Vagina (tissue), 2 donors: ENCODE data around the gene SMPD3. TPM values are rescaled to one million over a fixed set of nuclear protein-coding genes. Genes with fewer than 3 reads are reported as not detected.

Source experiments
- DNase-seq, 2 donors: peaks; one replicate each; pipeline ENCODE4 v3.0.0-alpha.2; 2017; ENCODE audit errors: extremely low spot score in 2 of 2
- H3K27ac ChIP-seq: fragments of 200-600 bp; sonication (generic); one replicate; pipeline ENCODE4 v1.5.1; 2019
- H3K27me3 ChIP-seq: fragments of 200-600 bp; sonication (generic); one replicate; pipeline ENCODE4 v1.5.1; 2019
- H3K36me3 ChIP-seq, 2 donors: fragments of 200-600 bp; sonication (generic); one replicate each; pipeline ENCODE4 v1.5.1; 2017 to 2019
- H3K4me1 ChIP-seq: fragments of 200-600 bp; sonication (generic); one replicate; pipeline ENCODE4 v1.5.1; 2019
- H3K4me3 ChIP-seq, 2 donors: fragments of 200-600 bp; sonication (generic); 1 replicate in 1 of 2; 2 replicates in 1 of 2; pipeline ENCODE4 v1.5.1; 2016 to 2019
- H3K9me3 ChIP-seq: fragments of 200-600 bp; sonication (generic); one replicate; pipeline ENCODE4 v1.5.1; 2019
- CTCF ChIP-seq, 3 experiments: fragments of 450-650 bp in 2 of 3; fragments of 200-600 bp in 1 of 3; sonication (generic) in 1 of 3; IDR thresholded peaks; one replicate each; pipeline ENCODE4 v1.5.1; 2017 to 2019; ENCODE audit warnings: antibody characterized with exemption in 3 of 3, mild to moderate bottlenecking in 2 of 3, moderate library complexity in 2 of 3
- POLR2A ChIP-seq, 2 donors: fragments of 450-650 bp; IDR thresholded peaks; one replicate each; pipeline ENCODE4 v1.6.1; 2017; ENCODE audit warnings: antibody characterized with exemption in 2 of 2, mild to moderate bottlenecking in 2 of 2, moderate library complexity in 2 of 2
- POLR2AphosphoS5 ChIP-seq, 2 donors: sonication (generic); formaldehyde crosslinking; IDR thresholded peaks; one replicate each; pipeline ENCODE4 v1.9.0; 2017; ENCODE audit warnings: antibody characterized with exemption in 2 of 2, mild to moderate bottlenecking in 2 of 2, low read depth in 1 of 2; ENCODE audit not compliant: insufficient read depth in 1 of 2
- intact Hi-C: fragments of 100-400 bp; cut with DNase I; formaldehyde crosslinking; loops from one replicate; pipeline ENCODE4 v1.15.1; 2023
- total RNA-seq: library from RNA; depleted of rRNA; stranded (reverse); fragments of >200 nt; gene quantifications from one replicate; pipeline ENCODE4 v1.2.3, GENCODE V29; 2016

SMPD3 gene
- total RNA-seq, 1 donor from 2014 or later, result 3.4 TPM

DNA sequence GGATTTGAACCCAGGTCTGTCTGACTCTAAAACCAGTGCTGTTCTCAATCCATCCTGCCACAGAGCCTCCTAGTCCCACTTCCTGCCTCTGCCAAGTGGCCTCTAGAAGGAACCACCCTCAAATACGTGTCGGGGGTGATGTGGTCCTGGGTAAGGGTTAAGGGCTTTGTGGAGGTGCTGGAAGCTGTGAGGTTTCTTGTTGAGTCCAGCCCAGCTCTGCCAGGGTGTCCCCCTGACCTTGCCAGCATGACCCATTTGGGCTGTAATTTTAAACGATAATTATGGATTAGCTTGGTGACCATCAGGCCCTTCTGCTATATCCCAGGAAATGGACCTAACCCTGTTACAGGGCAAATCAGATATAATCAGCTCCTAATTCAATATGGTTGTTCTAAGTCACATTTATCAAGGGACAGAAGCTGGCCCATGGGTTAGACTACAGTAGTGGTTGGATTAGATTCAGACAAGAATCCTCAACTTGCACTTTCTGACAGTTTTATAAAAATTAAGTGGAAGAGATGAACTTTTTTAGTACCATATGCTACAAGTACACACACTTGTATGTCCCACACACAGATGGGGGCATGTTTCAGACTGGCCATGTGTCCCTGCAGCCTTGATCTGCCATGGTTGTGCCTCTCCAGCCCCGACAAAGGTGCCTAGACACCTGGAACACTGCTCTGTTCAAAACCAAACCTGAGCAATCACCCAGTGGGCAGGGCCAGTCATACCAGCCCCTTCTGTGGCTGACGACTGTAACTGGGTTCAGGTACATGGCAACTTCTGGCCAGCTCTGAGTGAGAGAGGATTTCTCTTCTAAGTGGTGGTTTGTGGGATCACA, 48.0 kb downstream of the SMPD3 start:
- TF ChIP-seq POLR2A (IDR thresholded peaks at IDR 0.05), result no peak
- no peak for TF ChIP-seq CTCF (IDR thresholded peaks at IDR 0.05)
- no peak for TF ChIP-seq POLR2AphosphoS5 (IDR thresholded peaks at IDR 0.05; ENCODE audit: insufficient read depth in 1 of 2, low read depth in 1 of 2)
- intact Hi-C loops, result no loop called here
- DNase-seq, result no peak
- no peaks in the 10 kb centered on the region for H3K36me3 ChIP-seq
- H3K9me3 ChIP-seq, result no peaks in the 10 kb centered on the region
- no peaks in the 10 kb centered on the region for H3K4me1 ChIP-seq
- H3K4me3 ChIP-seq, result no peak overlapping the region
- H3K27ac ChIP-seq, result no peak overlapping the region
- no peaks in the 10 kb centered on the region for H3K27me3 ChIP-seq

DNA sequence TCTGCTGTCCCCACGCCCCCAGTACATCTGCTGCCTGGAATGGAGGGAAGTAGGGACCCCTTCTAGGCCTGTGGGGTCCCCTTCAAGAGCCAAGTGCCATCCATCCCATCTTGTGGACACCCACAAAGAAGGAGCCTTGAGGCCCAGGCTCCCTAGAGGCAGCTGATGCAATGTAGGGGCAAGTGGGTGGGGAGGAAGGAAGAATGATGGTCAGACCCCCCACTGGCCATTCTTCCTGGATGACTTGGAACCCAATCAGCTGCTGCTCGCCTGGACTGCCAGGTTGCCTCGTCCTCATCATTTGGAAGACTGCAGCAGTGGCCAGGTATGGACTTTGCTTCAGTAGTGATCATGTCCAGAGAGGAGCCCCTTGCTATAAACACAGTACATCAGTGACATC, 48.9 kb downstream of the SMPD3 start:
- H3K27me3 ChIP-seq, result no peaks in the 10 kb centered on the region
- TF ChIP-seq CTCF (IDR thresholded peaks at IDR 0.05), result no peak
- TF ChIP-seq POLR2A (IDR thresholded peaks at IDR 0.05), result no peak
- TF ChIP-seq POLR2AphosphoS5 (IDR thresholded peaks at IDR 0.05; ENCODE audit: insufficient read depth in 1 of 2, low read depth in 1 of 2), result no peak
- H3K9me3 ChIP-seq, result no peaks in the 10 kb centered on the region
- H3K27ac ChIP-seq, result no peak overlapping the region
- intact Hi-C loops, result no loop called here
- no peaks in the 10 kb centered on the region for H3K4me1 ChIP-seq
- H3K36me3 ChIP-seq, result no peaks in the 10 kb centered on the region
- no peak overlapping the region for H3K4me3 ChIP-seq
- DNase-seq, result no peak

DNA sequence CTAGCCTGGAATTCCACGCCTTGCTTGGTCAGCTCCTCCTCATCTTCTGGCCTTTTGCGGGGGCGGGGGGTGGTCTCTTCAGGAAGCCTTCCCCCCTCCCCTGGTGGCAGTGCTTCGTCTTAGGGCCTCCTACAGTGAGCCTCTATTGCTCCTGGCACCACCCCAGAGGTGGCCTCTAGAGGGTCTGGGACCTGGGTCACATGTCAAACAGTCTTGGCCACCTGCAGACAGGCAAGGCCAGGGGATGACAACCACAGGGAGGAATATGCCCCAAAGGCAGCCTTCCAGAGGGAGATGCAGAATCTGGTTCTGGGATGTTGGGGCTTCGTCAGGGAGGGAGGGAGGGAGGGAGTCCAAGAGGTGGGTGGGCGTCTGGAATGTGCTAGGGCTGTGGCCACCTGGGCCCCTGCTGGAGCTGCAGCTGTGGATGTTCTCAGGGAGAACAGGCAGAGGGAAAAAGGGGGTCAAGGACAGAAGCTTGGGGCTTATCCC, 50.6 kb downstream of the SMPD3 start:
- Histone ChIP-seq H3K9me3 (no peaks in the 10 kb centered on the region), H3K27me3 (no peaks in the 10 kb centered on the region), H3K4me1 (no peaks in the 10 kb centered on the region), H3K4me3 (no peak overlapping the region), H3K27ac (no peak overlapping the region), H3K36me3 (no peaks in the 10 kb centered on the region)
- intact Hi-C loops, result no loop called here
- no peak for DNase-seq
- TF ChIP-seq CTCF (IDR thresholded peaks at IDR 0.05) (no peak), POLR2AphosphoS5 (IDR thresholded peaks at IDR 0.05; ENCODE audit: insufficient read depth in 1 of 2, low read depth in 1 of 2) (no peak), POLR2A (IDR thresholded peaks at IDR 0.05) (no peak)

DNA sequence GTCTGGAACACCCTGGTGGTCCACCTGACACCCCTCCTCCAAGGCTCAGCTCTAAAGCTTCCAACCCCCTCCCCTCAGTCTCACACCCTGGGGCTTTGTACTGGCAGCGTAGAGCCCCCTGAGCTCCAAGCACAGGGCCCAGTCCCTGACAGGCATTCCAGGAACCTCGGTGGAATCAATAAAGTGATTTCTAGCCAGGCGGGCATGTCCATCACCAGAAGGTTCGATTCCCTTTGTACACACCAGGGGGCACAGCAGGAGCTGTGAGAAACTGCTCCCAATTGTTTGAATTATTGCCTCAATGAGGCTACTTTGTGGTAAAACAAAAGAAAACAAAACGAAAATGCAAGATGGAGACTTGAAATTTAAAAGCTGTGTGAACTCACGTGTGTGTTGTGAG, 51.8 kb downstream of the SMPD3 start:
- Histone ChIP-seq H3K4me3 (no peak overlapping the region), H3K27ac (no peak overlapping the region), H3K36me3 (no peaks in the 10 kb centered on the region), H3K9me3 (no peaks in the 10 kb centered on the region), H3K27me3 (no peaks in the 10 kb centered on the region), H3K4me1 (no peaks in the 10 kb centered on the region)
- intact Hi-C loops, result no loop called here
- no peak for TF ChIP-seq POLR2A (IDR thresholded peaks at IDR 0.05)
- no peak for TF ChIP-seq POLR2AphosphoS5 (IDR thresholded peaks at IDR 0.05; ENCODE audit: insufficient read depth in 1 of 2, low read depth in 1 of 2)
- peak in 2 of 3 experiments; percentile 22 to 43 for TF ChIP-seq CTCF (IDR thresholded peaks at IDR 0.05)
- DNase-seq, result no peak

DNA sequence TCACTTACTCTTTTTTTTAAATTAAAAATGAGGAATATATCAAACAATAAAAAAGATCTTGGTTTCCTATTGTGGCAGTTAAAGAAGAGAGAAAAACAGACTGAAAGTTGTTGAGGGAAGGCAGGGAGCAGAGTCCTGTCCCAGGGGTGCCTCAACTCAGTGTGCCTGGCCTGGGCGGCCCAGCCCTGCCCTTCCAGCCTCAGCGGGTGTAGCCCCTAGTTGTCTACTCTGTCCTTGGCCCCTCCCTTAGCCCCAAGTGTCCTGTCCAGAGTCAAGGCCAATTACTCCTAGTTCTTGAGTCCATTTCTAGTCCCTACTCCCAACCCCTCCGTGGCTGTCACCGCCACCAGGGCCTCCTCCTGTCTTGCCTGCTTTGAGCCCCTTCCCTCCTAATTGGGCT, 52.5 kb downstream of the SMPD3 start:
- no peak for DNase-seq
- no peaks in the 10 kb centered on the region for H3K4me1 ChIP-seq
- no peak overlapping the region for H3K27ac ChIP-seq
- no peaks in the 10 kb centered on the region for H3K36me3 ChIP-seq
- no peaks in the 10 kb centered on the region for H3K9me3 ChIP-seq
- no peaks in the 10 kb centered on the region for H3K27me3 ChIP-seq
- intact Hi-C loops, result loop anchor here (1.0 kb wide), 1 partner anchor 46 kb away; no protein-coding TSS in a partner anchor
- H3K4me3 ChIP-seq, result no peak overlapping the region
- TF ChIP-seq POLR2AphosphoS5 (IDR thresholded peaks at IDR 0.05; ENCODE audit: insufficient read depth in 1 of 2, low read depth in 1 of 2) (no peak), POLR2A (IDR thresholded peaks at IDR 0.05) (no peak), CTCF (IDR thresholded peaks at IDR 0.05) (no peak)
